GM12801 (cell line): ENCODE data around the gene CWC27.

Source experiments
- TF ChIP-seq, protein P1 (sequence below): IDR thresholded peaks from one replicate; pipeline ENCODE4 v1.5.1; 2011; ENCODE audit warnings: control low read depth; ENCODE audit not compliant: insufficient read length; ENCODE audit errors: extremely low read depth

CWC27 gene

DNA sequence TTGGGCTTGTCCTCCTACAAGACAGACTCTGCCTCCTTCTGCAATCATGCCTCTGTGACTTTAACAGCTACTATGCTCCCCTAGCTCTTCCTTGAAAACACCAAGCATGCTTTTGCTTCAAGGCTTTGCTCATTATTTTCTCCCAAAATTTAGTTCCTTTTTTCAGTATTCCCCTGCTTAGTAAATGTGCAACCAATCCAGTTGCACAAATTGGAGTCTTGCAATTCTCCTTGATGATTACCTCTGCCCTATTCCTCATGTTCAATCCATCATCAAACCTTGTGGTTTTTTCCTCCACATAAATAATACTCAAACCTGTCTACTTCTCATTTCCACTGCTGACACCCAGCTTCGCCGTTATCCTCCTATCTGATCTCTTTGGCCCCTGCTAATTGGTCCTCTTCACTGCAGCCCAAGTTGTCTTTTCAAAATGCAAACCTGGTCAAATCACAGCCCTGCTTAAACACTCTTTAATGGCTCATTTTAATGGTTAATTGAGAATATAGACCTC is 296.3 kb downstream of the CWC27 start:
- TF ChIP-seq, protein P1, sequence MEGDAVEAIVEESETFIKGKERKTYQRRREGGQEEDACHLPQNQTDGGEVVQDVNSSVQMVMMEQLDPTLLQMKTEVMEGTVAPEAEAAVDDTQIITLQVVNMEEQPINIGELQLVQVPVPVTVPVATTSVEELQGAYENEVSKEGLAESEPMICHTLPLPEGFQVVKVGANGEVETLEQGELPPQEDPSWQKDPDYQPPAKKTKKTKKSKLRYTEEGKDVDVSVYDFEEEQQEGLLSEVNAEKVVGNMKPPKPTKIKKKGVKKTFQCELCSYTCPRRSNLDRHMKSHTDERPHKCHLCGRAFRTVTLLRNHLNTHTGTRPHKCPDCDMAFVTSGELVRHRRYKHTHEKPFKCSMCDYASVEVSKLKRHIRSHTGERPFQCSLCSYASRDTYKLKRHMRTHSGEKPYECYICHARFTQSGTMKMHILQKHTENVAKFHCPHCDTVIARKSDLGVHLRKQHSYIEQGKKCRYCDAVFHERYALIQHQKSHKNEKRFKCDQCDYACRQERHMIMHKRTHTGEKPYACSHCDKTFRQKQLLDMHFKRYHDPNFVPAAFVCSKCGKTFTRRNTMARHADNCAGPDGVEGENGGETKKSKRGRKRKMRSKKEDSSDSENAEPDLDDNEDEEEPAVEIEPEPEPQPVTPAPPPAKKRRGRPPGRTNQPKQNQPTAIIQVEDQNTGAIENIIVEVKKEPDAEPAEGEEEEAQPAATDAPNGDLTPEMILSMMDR, result no peak

DNA sequence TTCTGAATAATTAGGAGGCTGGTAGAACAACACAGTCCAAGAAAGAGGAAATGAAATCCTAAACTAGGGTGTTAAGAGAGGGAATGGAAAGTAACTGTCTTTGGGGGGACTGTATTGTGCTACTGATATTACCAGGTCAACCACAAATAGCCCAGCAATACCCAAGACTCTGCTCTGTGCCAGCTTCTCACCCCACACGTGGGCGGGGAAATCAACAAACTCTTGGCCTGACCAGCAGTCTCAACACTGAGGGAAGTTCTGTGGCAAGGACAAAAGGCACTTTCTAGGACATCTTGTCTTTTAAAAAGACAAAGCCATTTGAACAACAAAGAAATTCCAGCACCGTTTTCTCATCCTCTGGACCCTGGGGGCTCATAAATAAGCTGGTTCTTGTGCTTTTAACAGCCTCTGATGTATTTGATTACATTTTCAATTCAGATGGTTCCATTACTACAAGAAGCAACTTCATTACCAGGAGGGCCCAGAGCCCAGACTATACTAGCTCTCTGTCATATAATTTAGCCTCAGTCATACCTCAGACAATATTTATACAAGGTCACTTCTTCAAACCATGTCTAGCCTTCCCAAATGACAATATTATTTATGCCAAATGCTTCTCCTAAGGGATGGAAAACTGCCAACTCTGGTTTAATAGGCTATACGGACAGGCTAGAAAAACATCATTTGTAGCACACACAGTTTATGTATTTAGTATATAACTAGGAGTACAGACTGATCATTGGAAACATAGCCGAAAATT is 297.8 kb downstream of the CWC27 start:
- TF ChIP-seq, protein P1, result no peak

DNA sequence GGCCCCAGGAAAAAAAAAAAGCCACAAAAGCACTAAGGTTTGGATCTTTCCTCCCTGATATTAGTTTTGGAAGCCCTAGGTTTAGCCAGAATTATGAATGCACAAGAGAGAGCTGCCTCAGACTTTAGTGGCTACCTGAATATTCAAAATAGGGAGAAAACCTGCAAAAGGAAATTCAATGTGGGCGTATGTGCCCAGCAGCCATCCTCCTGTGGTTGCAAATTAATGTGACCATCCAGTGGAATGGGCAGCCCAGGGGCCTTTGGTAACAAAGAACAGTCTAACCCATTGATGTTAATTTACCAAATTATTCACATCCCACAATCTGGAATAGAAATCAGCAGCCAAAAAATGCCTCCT is 298.4 kb downstream of the CWC27 start:
- TF ChIP-seq, protein P1, result no peak
